ENCODE measurements around the gene EML6. TPM values are rescaled to one million over a fixed set of nuclear protein-coding genes. Genes with fewer than 3 reads are reported as not detected.

Gene EML6
- total RNA-seq, 1 experiment from 2014 or later, result 5.2 TPM

GRCh38 chr2:54995553-54995952 lies 272.1 kb downstream of the EML6 start:
- DNase-seq, result no peak
- Mint-ChIP-seq H3K27me3 (ENCODE audit: insufficient read depth, unreplicated experiment) (no peaks in the 10 kb centered on the region), H3K4me3 (ENCODE audit: unreplicated experiment) (no peak overlapping the region), H3K4me1 (ENCODE audit: low read depth, unreplicated experiment) (peaks cover 18% of the 10 kb centered on the region), H3K27ac (ENCODE audit: unreplicated experiment) (no peak overlapping the region), H3K36me3 (ENCODE audit: insufficient read depth, unreplicated experiment) (peaks cover 6% of the 10 kb centered on the region), H3K9me3 (ENCODE audit: unreplicated experiment) (no peaks in the 10 kb centered on the region)
- no peak for TF ChIP-seq CTCF (IDR thresholded peaks at IDR 0.05; ENCODE audit: insufficient read depth in 1 of 2, low read depth in 1 of 2, low read length in 1 of 2, severe bottlenecking in 1 of 2, unreplicated experiment in 1 of 2)
- ChIA-PET POLR2A (no interaction called here), CTCF (no interaction called here)
- Histone ChIP-seq H3K4me3 (ENCODE audit: low read depth, low read length) (no peak overlapping the region), H3K4me1 (0 out of 2 replicates have a peak, but pooled peaks cover 4% of the 10 kb centered on the region), H3K36me3 (ENCODE audit: control insufficient read depth, insufficient read depth, low read length) (no peaks in the 10 kb centered on the region), H3K27me3 (replicated peaks; ENCODE audit: control insufficient read depth, insufficient read depth, low read length) (no peaks in the 10 kb centered on the region), H3K9me3 (no peaks in the 10 kb centered on the region)
- intact Hi-C loops (cut with micrococcal nuclease; ENCODE audit: unreplicated experiment), result no loop called here
- BruUV-seq (replicated peaks), result no TSS peak

- H3K9me3 Mint-ChIP-seq (ENCODE audit: unreplicated experiment), result no peaks in the 10 kb centered on the region
- H3K27me3 ChIP-seq (replicated peaks; ENCODE audit: control insufficient read depth, insufficient read depth, low read length), result no peaks in the 10 kb centered on the region
- H3K36me3 Mint-ChIP-seq (ENCODE audit: insufficient read depth, unreplicated experiment), result peaks cover 6% of the 10 kb centered on the region
- H3K4me1 Mint-ChIP-seq (ENCODE audit: low read depth, unreplicated experiment), result peaks cover 19% of the 10 kb centered on the region
- ChIA-PET POLR2A (no interaction called here), CTCF (no interaction called here)
- no TSS peak for BruUV-seq (replicated peaks)
- no peak overlapping the region for H3K4me3 ChIP-seq (ENCODE audit: low read depth, low read length)
- H3K36me3 ChIP-seq (ENCODE audit: control insufficient read depth, insufficient read depth, low read length), result no peaks in the 10 kb centered on the region
- no peak for TF ChIP-seq CTCF (IDR thresholded peaks at IDR 0.05; ENCODE audit: insufficient read depth in 1 of 2, low read depth in 1 of 2, low read length in 1 of 2, severe bottlenecking in 1 of 2, unreplicated experiment in 1 of 2)
- no peaks in the 10 kb centered on the region for H3K9me3 ChIP-seq
- H3K27ac Mint-ChIP-seq (ENCODE audit: unreplicated experiment), result no peak overlapping the region
- intact Hi-C loops (cut with micrococcal nuclease; ENCODE audit: unreplicated experiment), result no loop called here
- H3K4me1 ChIP-seq, result 0 out of 2 replicates have a peak, but pooled peaks cover 4% of the 10 kb centered on the region
- no peak overlapping the region for H3K4me3 Mint-ChIP-seq (ENCODE audit: unreplicated experiment)
- H3K27me3 Mint-ChIP-seq (ENCODE audit: insufficient read depth, unreplicated experiment), result no peaks in the 10 kb centered on the region
- DNase-seq, result no peak
Observed at GRCh38 chr2:54997826-54998225, 274.4 kb downstream of the EML6 start.

- no peak overlapping the region for H3K27ac Mint-ChIP-seq (ENCODE audit: unreplicated experiment)
Observed at GRCh38 chr2:54999182-54999581, 275.7 kb downstream of the EML6 start.

More at GRCh38 chr2:54999182-54999581, 275.7 kb downstream of the EML6 start:
- no peak for DNase-seq
- no peaks in the 10 kb centered on the region for H3K9me3 Mint-ChIP-seq (ENCODE audit: unreplicated experiment)
- TF ChIP-seq CTCF (IDR thresholded peaks at IDR 0.05; ENCODE audit: insufficient read depth in 1 of 2, low read depth in 1 of 2, low read length in 1 of 2, severe bottlenecking in 1 of 2, unreplicated experiment in 1 of 2), result no peak
- ChIA-PET CTCF (no interaction called here), POLR2A (no interaction called here)
- no peaks in the 10 kb centered on the region for H3K27me3 Mint-ChIP-seq (ENCODE audit: insufficient read depth, unreplicated experiment)
- intact Hi-C loops (cut with micrococcal nuclease; ENCODE audit: unreplicated experiment), result no loop called here
- peaks cover 8% of the 10 kb centered on the region; the same call in 1 of the 2 replicates for H3K4me1 ChIP-seq
- no peak overlapping the region for H3K4me3 ChIP-seq (ENCODE audit: low read depth, low read length)
- H3K9me3 ChIP-seq, result no peaks in the 10 kb centered on the region
- no peaks in the 10 kb centered on the region for H3K27me3 ChIP-seq (replicated peaks; ENCODE audit: control insufficient read depth, insufficient read depth, low read length)
- H3K36me3 ChIP-seq (ENCODE audit: control insufficient read depth, insufficient read depth, low read length), result no peaks in the 10 kb centered on the region
- no peaks in the 10 kb centered on the region for H3K36me3 Mint-ChIP-seq (ENCODE audit: insufficient read depth, unreplicated experiment)
- BruUV-seq (replicated peaks), result no TSS peak
- H3K4me3 Mint-ChIP-seq (ENCODE audit: unreplicated experiment), result no peak overlapping the region
- peaks cover 12% of the 10 kb centered on the region for H3K4me1 Mint-ChIP-seq (ENCODE audit: low read depth, unreplicated experiment)

Measured in Caco-2 (cell line).